Lower leg skin (tissue), 3 donors: ENCODE data around the gene ISCU.

ENCODE experiments used
- CTCF ChIP-seq, 3 donors: fragments of 450-650 bp; IDR thresholded peaks; one replicate each; pipeline ENCODE4 v1.5.1; 2016; ENCODE audit warnings: antibody characterized with exemption in 3 of 3, mild to moderate bottlenecking in 3 of 3, moderate library complexity in 2 of 3
- POLR2A ChIP-seq, 2 donors: fragments of 450-650 bp; IDR thresholded peaks; one replicate each; pipeline ENCODE4 v1.6.1; 2016 to 2017; ENCODE audit warnings: antibody characterized with exemption in 2 of 2, mild to moderate bottlenecking in 1 of 2, moderate library complexity in 1 of 2

DNA sequence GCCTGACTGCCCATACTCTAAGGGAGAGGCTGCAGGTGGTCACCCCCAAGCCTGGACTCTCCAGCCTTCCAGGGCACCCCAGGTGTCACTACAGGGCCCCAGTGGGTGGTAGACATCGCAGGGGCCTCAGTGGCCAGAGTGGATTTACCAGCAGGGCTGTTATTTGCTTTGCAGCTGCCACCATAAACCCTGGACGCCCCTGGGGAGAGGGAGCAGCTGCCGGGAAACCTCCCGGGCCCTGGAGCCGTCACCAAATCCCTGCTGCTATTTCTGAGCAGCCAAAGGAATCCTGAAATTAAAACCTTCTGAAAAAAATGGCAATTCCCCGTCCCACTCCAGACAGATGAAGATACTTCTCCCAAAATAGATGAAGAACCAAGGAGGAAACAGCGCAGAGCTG is 21.6 kb downstream of the ISCU start:
- no peak for TF ChIP-seq CTCF (IDR thresholded peaks at IDR 0.05)
- no peak for TF ChIP-seq POLR2A (IDR thresholded peaks at IDR 0.05)
